Dermis microvascular lymphatic vessel endothelial cell (primary cell): ENCODE data around the gene SLC6A19. TPM values are rescaled to one million over a fixed set of nuclear protein-coding genes. Genes with fewer than 3 reads are reported as not detected.
"Not testable (repeated sequence)": the region's sequence is repeated elsewhere in the genome, so short reads cannot be mapped to it uniquely, and the experiment has no call there.

Experiments used
- DNase-seq, 2 donors: peaks; one replicate each; pipeline versions ENCODE4 v3.0.0 to v3.0.0-alpha.2; 2010; ENCODE audit warnings: low read depth in 2 of 2
- total RNA-seq: library from RNA; depleted of rRNA; stranded (reverse); fragments of >200 nt; gene quantifications from 2 replicates; pipeline ENCODE4 v1.2.1, GENCODE V29; 2014

The SLC6A19 gene
- total RNA-seq, 1 donor from 2014 or later: not detected

DNA sequence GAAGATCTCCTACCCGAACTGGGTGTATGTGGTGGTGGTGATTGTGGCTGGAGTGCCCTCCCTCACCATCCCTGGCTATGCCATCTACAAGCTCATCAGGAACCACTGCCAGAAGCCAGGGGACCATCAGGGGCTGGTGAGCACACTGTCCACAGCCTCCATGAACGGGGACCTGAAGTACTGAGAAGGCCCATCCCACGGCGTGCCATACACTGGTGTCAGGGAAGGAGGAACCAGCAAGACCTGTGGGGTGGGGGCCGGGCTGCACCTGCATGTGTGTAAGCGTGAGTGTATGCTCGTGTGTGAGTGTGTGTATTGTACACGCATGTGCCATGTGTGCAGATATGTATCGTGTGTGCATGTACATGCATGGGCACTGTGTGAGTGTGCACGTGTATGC lies 20.3 kb downstream of the SLC6A19 start:
- DNase-seq: no peak

GRCh38 chr5:1222147-1222546 lies 20.8 kb downstream of the SLC6A19 start:
- DNase-seq: no peak

GRCh38 chr5:1222621-1223277 lies 21.4 kb downstream of the SLC6A19 start:
- no peak for DNase-seq

GRCh38 chr5:1223278-1223670 lies 21.9 kb downstream of the SLC6A19 start:
- DNase-seq: no peak

DNA sequence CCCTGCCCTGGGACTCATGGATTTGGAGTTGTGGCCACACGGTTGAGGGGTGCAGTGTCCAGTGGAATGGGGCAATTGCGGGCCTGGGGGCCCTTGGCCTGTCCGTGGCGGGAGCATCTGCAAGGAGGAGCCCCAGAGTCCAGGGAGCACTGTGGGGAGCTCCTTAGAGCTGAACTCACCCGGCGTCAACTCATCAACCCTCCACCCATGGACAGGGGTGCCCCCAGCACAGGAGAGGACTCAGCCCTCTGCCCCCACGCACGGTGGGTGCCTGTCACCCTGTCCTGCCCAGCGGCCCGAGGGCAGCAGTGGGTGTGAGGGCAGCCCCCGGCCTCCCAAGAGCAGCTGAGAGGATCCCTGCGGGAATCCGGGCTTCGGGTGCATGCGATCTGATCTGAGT lies 23.2 kb downstream of the SLC6A19 start:
- no peak for DNase-seq

DNA sequence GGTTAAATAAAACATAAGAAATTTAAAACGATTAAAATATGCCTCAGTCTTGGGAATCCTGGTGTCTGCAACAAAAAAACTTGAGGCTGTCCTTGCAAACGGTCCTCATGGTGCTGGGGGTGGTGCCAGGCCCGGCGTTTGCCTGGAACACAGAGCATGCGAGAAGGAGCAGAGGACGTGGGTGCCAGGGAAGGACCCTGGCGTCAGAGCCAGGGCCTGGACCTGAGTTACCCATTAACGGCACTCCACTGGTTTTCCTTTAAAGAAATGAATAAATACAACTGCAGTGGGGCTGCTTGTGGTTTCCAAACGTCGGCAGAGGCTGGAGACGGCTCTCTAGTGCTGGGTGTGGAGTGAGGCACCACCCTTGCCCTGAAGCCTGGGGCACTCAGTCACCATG lies 23.7 kb downstream of the SLC6A19 start, which contains the start of gene SLC6A18:
Gene SLC6A18 (plus strand): TSS at position 301 of the 400 bp plus-strand sequence. CDS start 97 bp downstream, at position 398.
- DNase-seq: no peak

GRCh38 chr5:1226231-1226630 lies 24.8 kb downstream of the SLC6A19 start:
- DNase-seq: no peak

DNA sequence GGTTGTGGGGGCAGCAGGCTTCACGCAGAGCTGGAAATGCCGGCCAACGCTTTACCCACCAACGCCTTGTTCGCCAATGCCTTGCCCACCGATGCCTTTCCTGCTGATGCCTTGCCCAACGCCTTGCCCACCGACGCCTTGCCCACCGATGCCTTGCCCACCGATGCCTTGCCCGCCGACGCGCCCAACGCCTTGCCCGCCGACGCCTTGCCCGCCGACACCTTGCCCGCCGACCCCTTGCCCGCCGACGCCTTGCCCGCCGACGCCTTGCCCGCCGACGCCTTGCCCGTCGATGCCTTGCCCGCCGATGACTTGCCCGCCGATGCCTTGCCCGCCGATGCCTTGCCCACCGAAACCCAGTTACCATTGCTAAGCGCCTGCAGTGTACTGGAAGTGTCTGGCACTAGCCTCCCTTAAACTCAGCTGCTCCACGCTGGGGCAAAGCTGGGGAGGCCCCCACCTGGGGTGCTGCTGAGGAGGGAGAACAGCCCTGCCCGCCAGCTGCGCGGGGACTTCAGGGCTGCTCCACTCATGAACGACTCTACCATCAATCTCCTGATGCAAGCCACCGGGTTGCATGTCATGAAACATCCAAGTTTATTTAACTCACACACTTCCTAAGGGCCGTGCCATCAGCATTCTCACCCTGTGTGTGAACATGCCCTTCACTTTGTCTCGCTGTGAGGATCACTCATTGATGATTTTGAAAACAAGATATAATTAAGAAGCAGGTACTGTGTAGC lies 25.6 kb downstream of the SLC6A19 start:
- no peak for DNase-seq

GRCh38 chr5:1227667-1228066 lies 26.3 kb downstream of the SLC6A19 start:
- peak in 1 of 2 donors; percentile 8 for DNase-seq

DNA sequence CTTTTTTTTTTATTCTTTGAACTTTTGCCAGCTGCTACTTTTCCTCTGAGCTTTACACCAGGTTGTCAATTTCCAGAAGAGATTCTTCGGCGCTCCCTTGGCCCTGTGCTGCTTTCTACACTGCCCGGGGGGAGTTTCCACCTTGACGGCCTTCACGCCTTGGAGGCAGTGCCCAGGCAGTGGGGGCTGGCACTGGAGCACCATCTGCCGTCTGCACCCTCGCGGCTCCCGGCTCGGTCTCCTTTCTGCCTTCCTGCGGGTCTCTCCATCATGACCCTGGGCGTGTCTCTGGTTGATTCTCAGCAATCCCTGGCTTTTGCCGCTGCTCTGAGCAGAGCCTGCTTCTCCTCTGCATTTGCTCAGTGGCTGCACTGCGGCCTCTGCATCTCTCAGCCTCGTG lies 26.7 kb downstream of the SLC6A19 start:
- no peak for DNase-seq

DNA sequence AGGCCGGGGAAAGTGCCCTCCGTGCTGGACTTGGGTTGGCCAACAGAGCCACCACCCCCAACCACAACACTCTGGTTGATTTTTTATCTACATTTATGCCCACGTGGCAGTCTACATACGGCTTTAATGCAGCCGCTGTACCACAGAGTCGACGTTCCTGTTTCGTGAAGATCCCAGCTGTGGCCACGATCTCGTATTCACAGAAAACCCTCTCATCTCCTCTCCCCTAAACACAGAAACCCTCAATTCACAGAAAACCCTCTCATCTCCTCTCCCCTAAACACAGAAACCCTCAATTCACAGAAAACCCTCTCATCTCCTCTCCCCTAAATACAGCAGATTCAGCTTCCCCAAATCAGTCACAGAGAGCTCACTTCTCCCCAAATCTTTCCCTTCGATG lies 27.6 kb downstream of the SLC6A19 start:
- not testable (repeated sequence) for DNase-seq

DNA sequence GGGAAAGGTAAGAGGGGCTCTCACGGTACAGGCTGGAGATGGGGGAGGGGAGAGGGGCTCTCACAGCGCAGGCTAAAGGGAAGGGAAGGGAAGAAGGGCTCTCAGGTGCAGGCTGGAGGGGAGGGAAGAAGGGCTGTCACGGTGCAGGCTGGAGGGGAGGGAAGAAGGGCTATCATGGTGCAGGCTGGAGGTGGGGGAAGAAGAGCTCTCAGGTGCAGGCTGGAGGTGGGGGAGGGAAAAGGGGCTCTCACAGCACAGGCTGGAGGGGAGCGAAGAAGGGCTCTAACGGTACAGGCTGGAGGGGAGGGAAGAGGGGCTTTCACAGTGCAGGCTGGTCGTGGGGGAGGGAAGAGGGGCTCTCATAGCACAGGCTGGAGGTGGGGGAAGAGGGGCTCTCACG lies 28.4 kb downstream of the SLC6A19 start:
- no peak for DNase-seq

- DNase-seq: no peak
Measured at GRCh38 chr5:1230551-1230950, 29.2 kb downstream of the SLC6A19 start.

GRCh38 chr5:1231354-1231905 lies 30.0 kb downstream of the SLC6A19 start:
- no peak for DNase-seq

- DNase-seq: no peak
Measured at GRCh38 chr5:1232780-1233179, 31.4 kb downstream of the SLC6A19 start.

- no peak for DNase-seq
Measured at GRCh38 chr5:1235379-1235778, 34.0 kb downstream of the SLC6A19 start.

- no peak for DNase-seq
Measured at GRCh38 chr5:1235838-1236237, 34.4 kb downstream of the SLC6A19 start.

DNA sequence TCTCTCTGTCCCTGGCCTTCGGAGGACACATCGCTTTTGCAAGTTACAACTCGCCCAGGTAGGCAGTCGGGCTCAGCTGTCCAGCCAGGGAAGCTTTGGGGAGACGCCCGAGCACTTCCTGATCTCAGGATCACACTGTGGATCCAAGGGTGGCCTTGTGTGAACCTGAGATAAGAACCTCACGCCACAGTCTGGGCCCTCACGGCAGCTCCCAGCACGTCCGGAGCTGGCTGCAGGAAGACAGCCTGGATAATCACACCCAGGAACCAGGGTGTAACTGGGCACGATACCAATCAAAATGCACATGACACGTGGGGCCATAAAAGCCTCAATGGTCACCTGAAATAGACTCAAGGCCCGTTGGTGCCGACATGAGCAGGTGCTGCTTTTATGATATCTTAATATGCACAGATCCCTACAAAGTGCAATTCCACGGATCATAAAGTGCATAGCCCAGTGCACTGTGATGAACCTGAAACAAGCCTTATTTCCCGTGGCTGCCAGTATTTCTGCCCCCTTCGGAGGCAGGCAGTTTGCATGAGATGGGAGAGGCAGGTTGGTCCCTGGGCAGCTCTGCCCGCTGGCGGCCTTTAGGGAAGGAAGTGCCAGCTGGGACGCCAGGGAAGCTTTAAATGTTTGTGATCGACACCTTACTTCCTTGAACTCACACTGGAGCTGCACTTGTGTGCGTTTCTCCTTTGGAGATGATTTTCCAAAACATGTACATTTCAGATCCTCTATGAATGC lies 38.3 kb downstream of the SLC6A19 start:
- no peak for DNase-seq

GRCh38 chr5:1240496-1241260 lies 39.3 kb downstream of the SLC6A19 start:
- no peak for DNase-seq

GRCh38 chr5:1241509-1242080 lies 40.2 kb downstream of the SLC6A19 start:
- DNase-seq: no peak
